G401 (cell line): ENCODE measurements around the gene PADI1. TPM values are rescaled to one million over a fixed set of nuclear protein-coding genes. Genes with fewer than 3 reads are reported as not detected.
"Not testable (repeated sequence)": the region's sequence is repeated elsewhere in the genome, so short reads cannot be mapped to it uniquely, and the experiment has no call there.

Source experiments
- DNase-seq: peaks from one replicate; pipeline ENCODE4 v3.0.0-alpha.2; 2015; ENCODE audit warnings: low spot score
- in situ Hi-C: cut with HindIII; loops from 2 replicates; pipeline ENCODE4 v1.10.0; 2016; ENCODE audit warnings: low sequenced_read_pairs, mixed read lengths
- total RNA-seq: library from RNA; depleted of rRNA; stranded (reverse); fragments of >200 nt; shearing (Covaris generic); gene quantifications from 2 replicates; pipeline ENCODE4 v1.2.3, GENCODE V29; 2014

PADI1 gene
- total RNA-seq, 1 experiment from 2014 or later = not detected

- in situ Hi-C loops = no loop called here
Measured at GRCh38 chr1:17232759-17233661, 28.1 kb downstream of the PADI1 start.

GRCh38 chr1:17233675-17234320 lies 28.9 kb downstream of the PADI1 start:
- in situ Hi-C loops = no loop called here
- peak; percentile 33 for DNase-seq

More at GRCh38 chr1:17232759-17233661, 28.1 kb downstream of the PADI1 start:
- DNase-seq = no peak

- in situ Hi-C loops = no loop called here
Measured at GRCh38 chr1:17234405-17234804, 29.5 kb downstream of the PADI1 start.

GRCh38 chr1:17235135-17235885 lies 30.4 kb downstream of the PADI1 start:
- no peak for DNase-seq
- in situ Hi-C loops = no loop called here

More at GRCh38 chr1:17234405-17234804, 29.5 kb downstream of the PADI1 start:
- DNase-seq = no peak

GRCh38 chr1:17236779-17237560 lies 32.0 kb downstream of the PADI1 start:
- in situ Hi-C loops = no loop called here
- DNase-seq = peak; percentile 83

GRCh38 chr1:17237561-17237903 lies 32.6 kb downstream of the PADI1 start:
- no peak for DNase-seq
- in situ Hi-C loops = no loop called here

GRCh38 chr1:17239420-17239819 lies 34.5 kb downstream of the PADI1 start:
- DNase-seq = peak; percentile 73
- in situ Hi-C loops = no loop called here

- in situ Hi-C loops, DNase-seq: not testable (repeated sequence)
Measured at GRCh38 chr1:17241011-17241779, 36.3 kb downstream of the PADI1 start.

GRCh38 chr1:17241780-17242074 lies 36.8 kb downstream of the PADI1 start:
- in situ Hi-C loops, DNase-seq: not testable (repeated sequence)

- in situ Hi-C loops = no loop called here
- DNase-seq = no peak
Measured at GRCh38 chr1:17243274-17243673, 38.3 kb downstream of the PADI1 start.

GRCh38 chr1:17244821-17245740 lies 40.2 kb downstream of the PADI1 start:
- no peak for DNase-seq
- in situ Hi-C loops = no loop called here

- in situ Hi-C loops = no loop called here
Measured at GRCh38 chr1:17245816-17246325, 40.9 kb downstream of the PADI1 start.

GRCh38 chr1:17246971-17247370 lies 42.0 kb downstream of the PADI1 start:
- in situ Hi-C loops = no loop called here
- DNase-seq = no peak

More at GRCh38 chr1:17245816-17246325, 40.9 kb downstream of the PADI1 start:
- DNase-seq = no peak

GRCh38 chr1:17248781-17249180 lies 43.9 kb downstream of the PADI1 start, which contains the start of gene PADI3:
Gene PADI3, plus strand, starts transcription at chr1:17249098. Its CDS starts 40 bp downstream, at chr1:17249138.
- in situ Hi-C loops = no loop called here

GRCh38 chr1:17250601-17251000 lies 45.7 kb downstream of the PADI1 start:
- no peak for DNase-seq
- in situ Hi-C loops = no loop called here

More at GRCh38 chr1:17248781-17249180, 43.9 kb downstream of the PADI1 start, which contains the start of gene PADI3:
- no peak for DNase-seq

GRCh38 chr1:17251246-17251645 lies 46.3 kb downstream of the PADI1 start:
- DNase-seq = no peak
- in situ Hi-C loops = no loop called here
